ENCODE results near the gene S100A6. TPM values are rescaled to one million over a fixed set of nuclear protein-coding genes. Genes with fewer than 3 reads are reported as not detected.

S100A6 gene
- total RNA-seq, 1 donor from 2014 or later: 336 TPM

- Histone ChIP-seq H3K9me3 (replicated peaks) (no peaks in the 10 kb centered on the region), H3K4me3 (no peak overlapping the region), H3K27me3 (ENCODE audit: low read depth) (no peaks in the 10 kb centered on the region), H3K4me1 (peaks cover 34% of the 10 kb centered on the region), H3K36me3 (no peaks in the 10 kb centered on the region), H3K27ac (replicated peaks) (peak overlapping the region; percentile 57)
- no peak for TF ChIP-seq CTCF (IDR thresholded peaks at IDR 0.05; ENCODE audit: borderline replicate concordance)
- no peak for DNase-seq
- intact Hi-C loops (cut with micrococcal nuclease): no loop called here
These were observed 18.2 kb upstream of the S100A6 start for GRCh38 chr1:153553830-153554541.

- intact Hi-C loops (cut with micrococcal nuclease): no loop called here
- Histone ChIP-seq H3K4me3 (no peak overlapping the region), H3K9me3 (replicated peaks) (no peaks in the 10 kb centered on the region), H3K27ac (replicated peaks) (no peak overlapping the region), H3K4me1 (peaks cover 43% of the 10 kb centered on the region), H3K36me3 (no peaks in the 10 kb centered on the region), H3K27me3 (ENCODE audit: low read depth) (no peaks in the 10 kb centered on the region)
- no peak for DNase-seq
- TF ChIP-seq CTCF (IDR thresholded peaks at IDR 0.05; ENCODE audit: borderline replicate concordance): no peak
These were observed 17.3 kb upstream of the S100A6 start for GRCh38 chr1:153553096-153553495.

DNA sequence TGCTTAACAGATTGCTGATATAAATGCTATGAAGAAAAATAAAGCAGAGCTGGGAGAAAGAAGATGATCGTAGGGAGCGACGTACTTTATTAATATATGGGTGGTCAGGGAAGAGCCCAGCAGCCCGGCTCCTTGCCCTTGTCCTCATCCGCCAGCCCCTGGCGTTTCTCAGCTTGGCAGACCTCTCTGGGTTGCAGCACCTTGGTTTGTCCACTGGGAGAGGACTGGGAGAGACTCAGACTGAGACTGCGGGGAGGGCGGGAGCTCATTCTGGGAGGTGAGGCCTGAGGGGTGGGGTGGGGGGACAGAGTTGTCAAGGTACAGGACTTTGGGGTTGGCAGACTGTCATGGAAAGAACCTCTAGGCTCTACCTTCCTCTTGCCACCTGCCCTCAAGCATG lies 16.5 kb upstream of the S100A6 start:
- no peak overlapping the region for H3K4me3 ChIP-seq
- intact Hi-C loops (cut with micrococcal nuclease): no loop called here
- no peaks in the 10 kb centered on the region for H3K9me3 ChIP-seq (replicated peaks)
- no peaks in the 10 kb centered on the region for H3K27me3 ChIP-seq (ENCODE audit: low read depth)
- H3K36me3 ChIP-seq: no peaks in the 10 kb centered on the region
- no peak for DNase-seq
- no peak overlapping the region for H3K27ac ChIP-seq (replicated peaks)
- TF ChIP-seq CTCF (IDR thresholded peaks at IDR 0.05; ENCODE audit: borderline replicate concordance): no peak
- H3K4me1 ChIP-seq: peaks cover 51% of the 10 kb centered on the region

- intact Hi-C loops (cut with micrococcal nuclease): no loop called here
- Histone ChIP-seq H3K27me3 (ENCODE audit: low read depth) (no peaks in the 10 kb centered on the region), H3K9me3 (replicated peaks) (no peaks in the 10 kb centered on the region), H3K4me1 (peaks cover 65% of the 10 kb centered on the region), H3K27ac (replicated peaks) (peak overlapping the region; percentile 68), H3K4me3 (no peak overlapping the region), H3K36me3 (no peaks in the 10 kb centered on the region)
- no peak for TF ChIP-seq CTCF (IDR thresholded peaks at IDR 0.05; ENCODE audit: borderline replicate concordance)
- no peak for DNase-seq
These were observed 15.2 kb upstream of the S100A6 start for GRCh38 chr1:153550827-153551500.

GRCh38 chr1:153550398-153550758 lies 14.6 kb upstream of the S100A6 start:
- no peaks in the 10 kb centered on the region for H3K27me3 ChIP-seq (ENCODE audit: low read depth)
- no peaks in the 10 kb centered on the region for H3K9me3 ChIP-seq (replicated peaks)
- H3K36me3 ChIP-seq: no peaks in the 10 kb centered on the region
- peak overlapping the region; percentile 68 for H3K27ac ChIP-seq (replicated peaks)
- intact Hi-C loops (cut with micrococcal nuclease): no loop called here
- no peak overlapping the region for H3K4me3 ChIP-seq
- peaks cover 71% of the 10 kb centered on the region for H3K4me1 ChIP-seq
- TF ChIP-seq CTCF (IDR thresholded peaks at IDR 0.05; ENCODE audit: borderline replicate concordance): no peak
- no peak for DNase-seq
